SW480 (cell line): ENCODE measurements around the gene HARS1.
A peak's percentile ranks its signal among the peaks of the same experiment; 100 is the strongest.
"Not testable (repeated sequence)": the region's sequence is repeated elsewhere in the genome, so short reads cannot be mapped to it uniquely, and the experiment has no call there.

Experiments used
- DNase-seq: peaks from one replicate; pipeline ENCODE4 v3.0.0-alpha.2; 2016; ENCODE audit warnings: low spot score

HARS1 gene

GRCh38 chr5:140690941-140691924 is at the start of gene HARS1, which contains the start of gene HARS2:
Gene HARS1, minus strand, starts transcription at chr5:140691370. Its CDS starts 66 bp downstream, at chr5:140691304.
Gene HARS2, plus strand, starts transcription at chr5:140691455. Its CDS starts 194 bp downstream, at chr5:140691649.
- peak; percentile 98 for DNase-seq

DNA sequence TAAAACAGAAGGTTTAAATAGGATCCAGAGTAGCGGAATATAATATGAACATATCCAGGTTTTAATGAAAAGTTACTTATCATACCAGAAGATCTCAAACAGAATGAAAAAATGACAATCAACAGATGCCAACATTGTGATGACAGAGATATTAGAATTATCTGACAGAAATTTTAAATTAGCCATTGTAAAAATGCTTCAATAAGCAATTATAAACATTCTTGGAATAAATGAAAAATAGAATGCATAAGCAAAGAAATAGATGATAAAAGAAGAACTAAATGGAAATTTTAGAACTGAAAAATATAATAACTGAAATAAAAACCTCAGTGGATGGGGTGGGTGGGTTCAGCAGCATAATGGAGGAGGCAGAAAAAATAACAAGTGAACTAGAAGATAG is 46.3 kb upstream of the HARS1 start:
- DNase-seq: no peak

DNA sequence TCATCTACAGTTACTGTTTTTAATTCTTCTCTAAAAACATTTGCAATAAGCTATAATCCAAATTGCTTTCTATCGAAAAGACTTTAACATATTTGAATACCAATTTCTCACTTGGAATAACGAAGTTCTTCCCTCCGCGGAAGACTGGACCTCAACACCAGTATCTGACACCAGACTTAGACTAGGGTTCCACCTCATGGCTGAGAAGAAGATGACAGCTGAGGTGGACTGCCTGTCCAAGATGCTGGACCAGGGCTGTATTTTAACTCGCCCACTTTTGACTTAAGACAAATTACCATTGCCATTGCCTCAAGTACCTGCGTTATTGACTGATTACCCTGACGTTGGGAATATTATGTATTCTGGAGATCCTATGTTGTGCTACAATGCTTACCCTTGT is 43.2 kb upstream of the HARS1 start:
- DNase-seq: peak; percentile 40

GRCh38 chr5:140733098-140733497 is 41.9 kb upstream of the HARS1 start:
- DNase-seq: no peak

GRCh38 chr5:140725799-140726471 is 34.8 kb upstream of the HARS1 start:
- peak; percentile 70 for DNase-seq

GRCh38 chr5:140721395-140721794 is 30.2 kb upstream of the HARS1 start:
- DNase-seq: not testable (repeated sequence)

- DNase-seq: not testable (repeated sequence)
Measured at GRCh38 chr5:140720738-140721137, 29.6 kb upstream of the HARS1 start.

DNA sequence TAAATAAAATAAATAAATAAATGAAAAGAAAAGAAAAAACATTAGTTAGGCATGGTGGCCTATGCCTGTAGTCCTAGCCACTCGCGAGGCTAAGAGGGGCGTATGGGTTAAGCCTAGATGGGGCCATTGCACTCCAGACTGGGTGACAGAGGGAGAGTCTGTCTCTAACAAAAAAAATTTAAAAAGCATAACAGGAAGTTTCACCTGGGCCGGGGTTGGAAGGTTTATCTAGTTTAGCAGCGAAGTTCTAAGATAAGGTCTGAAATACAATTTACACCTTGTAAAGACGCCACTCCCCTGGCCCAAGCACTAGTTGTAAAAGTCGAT is 27.1 kb upstream of the HARS1 start:
- no peak for DNase-seq

DNA sequence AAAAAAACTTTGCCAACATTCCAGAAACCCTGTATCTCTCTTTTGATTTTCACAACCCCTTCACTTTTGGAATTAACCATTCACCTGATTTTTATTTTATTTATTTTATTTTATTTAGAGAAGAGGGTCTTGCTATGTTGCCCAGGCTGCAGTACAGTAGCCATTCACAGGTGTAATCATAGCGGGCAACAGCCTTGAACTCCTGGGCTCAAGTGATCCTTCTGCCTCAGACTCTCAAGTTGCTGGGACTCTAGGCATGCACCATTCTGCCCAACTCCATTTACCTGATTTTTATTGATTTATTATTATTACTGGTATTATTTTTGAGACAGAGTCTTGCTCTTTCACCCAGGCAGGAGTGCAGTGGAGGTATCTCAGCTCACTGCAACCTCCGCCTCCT is 25.1 kb upstream of the HARS1 start:
- not testable (repeated sequence) for DNase-seq

DNA sequence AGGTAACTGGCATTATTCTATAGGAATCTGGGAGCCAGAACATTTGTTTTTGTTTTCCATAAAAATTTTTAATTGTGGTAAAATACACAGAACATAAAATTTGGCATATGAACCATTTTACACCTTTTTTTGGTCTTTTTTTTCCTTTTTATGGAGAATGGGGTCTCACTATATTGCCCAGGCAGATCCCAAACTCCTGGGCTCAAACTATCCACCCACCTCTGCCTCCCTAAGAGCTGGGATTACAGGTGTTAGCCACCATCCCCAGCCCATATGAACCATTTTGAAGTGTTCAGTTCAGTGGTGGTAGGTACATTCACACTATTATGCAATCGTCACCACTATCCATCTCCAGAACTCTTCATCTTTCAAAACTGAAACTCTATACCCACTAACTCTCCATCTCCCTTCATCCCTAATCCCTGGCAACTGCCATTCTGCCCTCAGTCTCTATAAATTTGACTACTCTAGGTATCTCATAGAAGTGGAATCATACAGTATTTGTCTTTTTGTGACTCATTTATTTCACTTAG is 22.5 kb upstream of the HARS1 start:
- no peak for DNase-seq

DNA sequence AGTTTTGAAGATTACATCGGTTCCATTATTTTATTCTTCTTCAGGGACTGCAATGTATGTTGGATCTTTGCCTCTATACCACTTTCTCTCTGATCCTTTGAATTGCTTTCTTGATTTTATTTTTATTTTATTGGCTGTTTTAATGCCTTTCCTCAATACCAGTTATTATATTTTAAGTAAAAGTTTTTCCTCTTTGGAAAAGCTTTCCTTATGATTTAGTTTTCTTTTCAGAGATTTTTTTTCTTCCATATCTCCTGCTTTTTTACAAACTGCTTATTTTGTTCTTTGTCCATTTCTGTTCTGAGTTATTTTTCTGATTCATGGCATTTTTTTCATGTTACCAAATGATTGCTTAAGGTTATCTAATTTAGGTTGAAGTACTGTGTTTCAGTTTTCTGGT is 20.6 kb upstream of the HARS1 start:
- no peak for DNase-seq

GRCh38 chr5:140710899-140711552 is 19.9 kb upstream of the HARS1 start:
- DNase-seq: peak; percentile 100

GRCh38 chr5:140708787-140709186 is 17.6 kb upstream of the HARS1 start:
- DNase-seq: not testable (repeated sequence)

DNA sequence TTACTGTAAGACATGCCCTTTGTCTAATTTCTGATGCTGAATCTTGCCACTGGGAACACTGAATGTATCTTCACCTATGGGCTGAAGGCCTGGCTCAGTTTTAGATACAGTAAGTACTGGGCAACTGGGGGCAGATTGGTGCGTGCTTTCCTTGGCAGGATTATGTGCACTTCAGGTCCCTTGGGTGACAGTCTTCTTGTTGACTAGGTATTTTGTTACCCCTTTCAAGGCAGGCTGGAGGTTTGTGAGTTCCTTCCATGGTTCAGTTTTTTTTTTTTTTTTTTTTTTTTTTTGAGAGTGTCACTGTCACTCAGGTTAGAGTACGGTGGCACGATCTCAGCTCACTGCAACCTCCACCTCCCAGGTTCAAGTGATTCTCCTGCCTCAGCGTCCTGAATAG is 16.6 kb upstream of the HARS1 start:
- no peak for DNase-seq

- peak; percentile 99 for DNase-seq
Measured at GRCh38 chr5:140700177-140701144, 9.3 kb upstream of the HARS1 start, which contains the start of gene ZMAT2. Gene ZMAT2, plus strand, starts transcription at chr5:140700447. Its CDS starts 14 bp downstream, at chr5:140700461.

DNA sequence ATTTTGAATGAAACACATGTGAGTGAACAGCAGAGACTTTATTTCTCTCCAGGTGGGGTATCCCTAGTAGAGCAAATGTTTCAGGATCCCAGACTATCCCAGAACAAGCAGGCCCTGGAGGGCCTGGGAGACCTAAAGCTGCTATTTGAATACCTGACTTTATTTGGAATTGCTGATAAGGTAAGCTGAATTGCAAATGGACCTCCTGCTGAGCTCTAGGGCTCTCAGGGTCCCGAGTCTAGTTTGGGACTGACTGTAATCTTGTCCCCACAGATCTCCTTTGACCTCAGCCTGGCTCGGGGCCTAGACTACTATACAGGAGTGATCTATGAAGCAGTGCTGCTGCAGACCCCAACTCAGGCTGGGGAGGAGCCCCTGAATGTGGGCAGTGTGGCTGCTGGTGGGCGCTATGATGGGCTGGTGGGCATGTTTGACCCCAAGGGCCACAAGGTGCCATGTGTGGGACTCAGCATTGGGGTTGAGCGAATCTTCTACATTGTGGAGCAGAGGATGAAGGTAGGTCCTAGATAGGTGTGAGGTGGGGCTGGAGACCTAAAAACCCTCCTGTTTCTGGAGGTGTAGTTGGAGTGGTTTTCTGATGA is 5.8 kb upstream of the HARS1 start:
- no peak for DNase-seq

GRCh38 chr5:140694276-140694675 is 3.1 kb upstream of the HARS1 start:
- no peak for DNase-seq

- DNase-seq: peak; percentile 25
Measured at GRCh38 chr5:140690376-140690932, 716 bp downstream of the HARS1 start.

GRCh38 chr5:140678993-140679392 is 12.2 kb downstream of the HARS1 start:
- DNase-seq: no peak

DNA sequence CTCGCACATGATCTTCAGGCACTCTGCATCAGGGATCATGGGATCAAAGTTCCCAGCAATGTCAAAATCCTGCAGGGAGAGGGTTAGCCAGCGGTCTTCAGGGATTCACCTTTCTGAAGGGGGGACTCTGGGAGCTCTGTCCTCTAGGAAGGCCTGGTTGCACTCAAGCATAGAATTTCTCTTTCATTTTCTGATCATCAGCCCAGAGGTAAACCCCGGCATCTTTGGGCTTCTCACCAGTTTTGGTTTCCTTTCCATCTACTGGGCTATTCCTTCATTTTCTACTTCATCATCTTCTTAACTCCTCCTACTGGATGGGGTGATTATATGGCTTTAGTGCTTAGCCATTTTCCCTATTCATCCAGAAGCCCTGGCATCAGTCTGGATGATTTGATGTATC is 13.2 kb downstream of the HARS1 start:
- DNase-seq: no peak
